Prostate gland (tissue), 2 donors: ENCODE data around the gene CCDC69. TPM values are rescaled to one million over a fixed set of nuclear protein-coding genes. Genes with fewer than 3 reads are reported as not detected.

Experiments used
- DNase-seq: peaks from one replicate; pipeline ENCODE4 v3.0.0-alpha.2; 2019; ENCODE audit warnings: low spot score
- H3K27ac ChIP-seq, 2 donors: fragments of 200-600 bp; sonication (generic); 2 replicates each; pipeline ENCODE4 v1.5.1; 2017 to 2019
- H3K27me3 ChIP-seq: fragments of 200-600 bp; sonication (generic); replicated peaks from 2 replicates; pipeline ENCODE4 v1.5.1; 2019; ENCODE audit not compliant: insufficient read depth
- H3K36me3 ChIP-seq, 2 donors: fragments of 200-600 bp; sonication (generic); 1 replicate in 1 of 2; 2 replicates in 1 of 2; pipeline versions ENCODE4 v1.5.1 to v1.8.1; 2017 to 2019
- H3K4me1 ChIP-seq: fragments of 200-600 bp; sonication (generic); replicated peaks from 2 replicates; pipeline ENCODE4 v1.5.1; 2019
- H3K4me3 ChIP-seq, 2 donors: fragments of 200-600 bp; sonication (generic); 2 replicates each; pipeline ENCODE4 v1.5.1; 2017 to 2019
- H3K9me3 ChIP-seq: fragments of 200-600 bp; sonication (generic); 2 replicates; pipeline ENCODE4 v1.5.1; 2017
- POLR2A ChIP-seq: fragments of 450-650 bp; IDR thresholded peaks from one replicate; pipeline ENCODE4 v1.6.1; 2016; ENCODE audit warnings: antibody characterized with exemption, mild to moderate bottlenecking
- POLR2AphosphoS5 ChIP-seq: sonication (generic); formaldehyde crosslinking; IDR thresholded peaks from one replicate; pipeline ENCODE4 v1.6.1; 2017; ENCODE audit warnings: antibody characterized with exemption
- WGBS: methylation state at CpG from one replicate; pipeline ENCODE4 v1.1.5; 2018; 5-methylcytosine and 5-hydroxymethylcytosine counted together
- intact Hi-C: fragments of 100-400 bp; cut with DNase I; formaldehyde crosslinking; loops from one replicate; pipeline ENCODE4 v1.14.2; 2022
- total RNA-seq, 2 donors: library from RNA; depleted of rRNA; stranded (reverse); fragments of >200 nt; gene quantifications; one replicate each; pipeline ENCODE4 v1.1.0, GENCODE V29; 2016
- TF ChIP-seq, protein P1 (sequence below), 4 experiments: fragments of 200-600 bp in 2 of 4; fragments of 450-650 bp in 2 of 4; sonication (generic) in 2 of 4; IDR thresholded peaks; 1 replicate in 3 of 4; 2 replicates in 1 of 4; pipeline ENCODE4 v1.5.1; 2016 to 2019; ENCODE audit warnings: antibody characterized with exemption in 4 of 4, mild to moderate bottlenecking in 2 of 4, moderate library complexity in 2 of 4

CCDC69 gene
- total RNA-seq, 2 donors from 2014 or later, result 28.2 to 53.8 TPM

DNA sequence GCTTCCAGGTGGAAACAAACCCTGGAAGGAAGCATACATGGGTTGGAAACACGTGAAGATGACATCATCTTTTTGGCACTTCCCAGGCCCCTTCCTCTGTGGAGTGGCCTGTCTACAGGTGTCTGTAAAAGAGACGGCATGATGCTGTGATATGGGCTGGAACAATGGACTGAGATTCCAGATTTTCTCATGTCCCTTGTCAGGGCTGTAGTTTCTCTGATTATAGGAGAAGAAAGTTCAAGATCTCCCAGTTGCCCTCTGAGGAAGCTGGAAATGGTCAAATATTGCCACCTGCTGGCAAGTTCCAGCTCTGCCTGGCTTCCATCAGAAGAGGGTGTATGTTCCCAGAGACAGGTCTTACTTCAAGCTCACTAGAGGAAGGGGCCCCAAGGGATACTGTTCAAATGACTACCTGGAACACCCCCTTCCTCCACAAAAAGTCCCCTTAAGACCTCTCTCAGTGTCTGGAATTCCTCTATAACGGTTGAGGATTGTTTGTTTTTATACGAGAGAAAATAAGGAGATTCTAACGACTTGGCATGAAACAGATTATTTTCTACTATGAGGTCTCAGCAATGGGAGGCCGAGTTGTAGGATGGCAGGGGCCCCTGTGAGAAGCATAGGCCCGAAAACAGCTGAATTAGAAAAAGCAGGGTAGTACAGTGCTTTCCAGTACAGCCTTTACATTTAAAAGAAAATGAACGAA, 59.1 kb downstream of the CCDC69 start:
- Histone ChIP-seq H3K27me3 (no peaks in the 10 kb centered on the region), H3K36me3 (no peaks in the 10 kb centered on the region), H3K4me3 (no peak overlapping the region), H3K4me1 (no peaks in the 10 kb centered on the region), H3K27ac (no peak overlapping the region), H3K9me3 (no peaks in the 10 kb centered on the region)
- 35% methylated on average over 8 of the region's 8 CpGs for WGBS
- TF ChIP-seq, protein P1, sequence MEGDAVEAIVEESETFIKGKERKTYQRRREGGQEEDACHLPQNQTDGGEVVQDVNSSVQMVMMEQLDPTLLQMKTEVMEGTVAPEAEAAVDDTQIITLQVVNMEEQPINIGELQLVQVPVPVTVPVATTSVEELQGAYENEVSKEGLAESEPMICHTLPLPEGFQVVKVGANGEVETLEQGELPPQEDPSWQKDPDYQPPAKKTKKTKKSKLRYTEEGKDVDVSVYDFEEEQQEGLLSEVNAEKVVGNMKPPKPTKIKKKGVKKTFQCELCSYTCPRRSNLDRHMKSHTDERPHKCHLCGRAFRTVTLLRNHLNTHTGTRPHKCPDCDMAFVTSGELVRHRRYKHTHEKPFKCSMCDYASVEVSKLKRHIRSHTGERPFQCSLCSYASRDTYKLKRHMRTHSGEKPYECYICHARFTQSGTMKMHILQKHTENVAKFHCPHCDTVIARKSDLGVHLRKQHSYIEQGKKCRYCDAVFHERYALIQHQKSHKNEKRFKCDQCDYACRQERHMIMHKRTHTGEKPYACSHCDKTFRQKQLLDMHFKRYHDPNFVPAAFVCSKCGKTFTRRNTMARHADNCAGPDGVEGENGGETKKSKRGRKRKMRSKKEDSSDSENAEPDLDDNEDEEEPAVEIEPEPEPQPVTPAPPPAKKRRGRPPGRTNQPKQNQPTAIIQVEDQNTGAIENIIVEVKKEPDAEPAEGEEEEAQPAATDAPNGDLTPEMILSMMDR (IDR thresholded peaks at IDR 0.05), result peak; percentile 71 to 91 (median 87)
- peak; percentile 53 for TF ChIP-seq POLR2AphosphoS5
- TF ChIP-seq POLR2A, result no peak
- DNase-seq, result peak; percentile 74
- intact Hi-C loops, result loop anchor here (2.0 to 5.0 kb wide), 2 partner anchors 38 to 113 kb away; no protein-coding TSS in a partner anchor

DNA sequence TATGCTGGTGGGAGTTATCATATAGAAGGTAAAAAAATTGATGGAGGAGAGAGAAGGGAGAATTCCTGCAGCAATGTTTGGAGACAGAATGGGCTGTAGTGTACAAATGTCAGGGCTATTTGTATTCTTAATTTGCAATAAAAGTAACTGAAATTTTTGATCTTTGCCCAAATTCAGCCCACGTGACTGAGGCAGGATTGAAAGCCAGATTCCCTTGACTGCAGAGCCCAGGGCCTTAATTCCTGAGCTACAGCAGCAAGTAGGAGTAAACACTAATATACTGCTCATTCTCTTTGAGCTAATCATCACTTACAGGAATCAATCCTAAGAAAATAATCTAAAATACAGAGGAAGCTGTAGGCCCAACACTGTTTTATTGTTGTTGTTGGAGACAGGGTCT, 61.1 kb downstream of the CCDC69 start:
- Histone ChIP-seq H3K9me3 (no peaks in the 10 kb centered on the region), H3K4me1 (no peaks in the 10 kb centered on the region), H3K27me3 (no peaks in the 10 kb centered on the region), H3K4me3 (no peak overlapping the region), H3K36me3 (no peaks in the 10 kb centered on the region), H3K27ac (no peak overlapping the region)
- DNase-seq, result no peak
- 39% methylated on average over 1 of the region's 1 CpG for WGBS
- TF ChIP-seq, protein P1 (IDR thresholded peaks at IDR 0.05), result no peak
- TF ChIP-seq POLR2A, result no peak
- no peak for TF ChIP-seq POLR2AphosphoS5
- intact Hi-C loops, result no loop called here

DNA sequence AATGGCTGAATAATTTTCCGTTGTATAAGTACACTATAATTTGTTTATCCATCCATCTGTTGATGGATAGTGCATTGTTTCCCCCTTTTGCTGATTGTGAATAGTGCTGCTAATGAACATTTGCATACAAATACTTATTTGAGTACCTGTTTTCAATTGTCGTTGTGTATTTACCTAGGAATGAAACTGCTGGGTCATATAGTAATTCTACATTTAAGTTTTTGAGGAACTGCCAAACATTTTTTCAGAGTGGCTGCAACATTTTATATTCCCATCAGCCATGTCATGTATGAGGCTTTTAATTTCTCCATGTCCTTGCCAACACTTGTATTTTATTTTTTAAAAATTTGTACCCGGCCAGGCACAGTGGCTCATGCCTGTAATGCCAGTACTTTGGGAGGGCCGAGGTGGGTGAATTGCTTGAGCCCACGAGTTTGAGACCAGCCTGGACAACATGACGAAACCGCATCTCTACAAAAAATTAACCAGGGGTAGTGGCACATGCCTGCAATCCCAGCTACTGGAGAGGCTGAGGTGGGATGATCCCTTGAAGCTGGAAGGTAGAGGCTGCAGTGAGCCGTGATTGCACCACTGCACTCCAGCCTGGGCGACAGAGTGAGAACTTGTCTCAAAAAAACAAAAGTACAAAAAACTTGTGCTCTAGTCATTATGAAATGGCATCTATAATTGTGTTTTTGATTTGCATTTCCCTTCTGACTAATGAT, 64.1 kb downstream of the CCDC69 start:
- Histone ChIP-seq H3K4me3 (no peak overlapping the region), H3K4me1 (no peaks in the 10 kb centered on the region), H3K36me3 (no peaks in the 10 kb centered on the region), H3K9me3 (no peaks in the 10 kb centered on the region), H3K27ac (no peak overlapping the region), H3K27me3 (no peaks in the 10 kb centered on the region)
- WGBS, result 86% methylated on average over 9 of the region's 9 CpGs
- intact Hi-C loops, result loop anchor here (5.0 kb wide), 1 partner anchor 158 kb away; no protein-coding TSS in a partner anchor
- TF ChIP-seq, protein P1 (IDR thresholded peaks at IDR 0.05), result no peak
- TF ChIP-seq POLR2AphosphoS5 (no peak), POLR2A (no peak)
- no peak for DNase-seq

DNA sequence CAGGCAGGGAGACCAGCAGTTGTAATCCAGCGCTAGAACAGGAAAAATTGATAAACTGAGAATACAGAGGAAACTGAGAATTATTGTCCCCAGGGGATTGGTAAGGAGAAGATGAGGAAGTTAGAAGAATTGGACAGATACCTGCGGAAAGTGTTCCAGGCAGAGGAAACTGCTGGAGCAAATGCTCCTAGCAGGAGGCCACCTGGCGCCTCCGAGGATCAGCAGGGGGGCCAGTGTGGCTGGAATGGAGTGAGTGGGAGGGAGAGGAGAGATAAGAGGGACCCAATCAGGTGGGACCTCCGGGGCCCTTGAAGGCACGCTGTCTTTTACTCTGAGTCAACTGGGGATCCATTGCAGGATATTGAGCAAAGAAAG, 65.6 kb downstream of the CCDC69 start:
- peak overlapping the region; percentile 78 to 82 for H3K27ac ChIP-seq
- no peaks in the 10 kb centered on the region for H3K27me3 ChIP-seq
- DNase-seq, result no peak
- H3K4me1 ChIP-seq, result no peaks in the 10 kb centered on the region
- peak overlapping the region; percentile 57 to 63 for H3K4me3 ChIP-seq
- H3K36me3 ChIP-seq, result no peaks in the 10 kb centered on the region
- H3K9me3 ChIP-seq, result no peaks in the 10 kb centered on the region
- whole genome bisulfite sequencing, result 13% methylated on average over 6 of the region's 6 CpGs
- no peak for TF ChIP-seq POLR2A
- TF ChIP-seq, protein P1 (IDR thresholded peaks at IDR 0.05), result no peak
- no peak for TF ChIP-seq POLR2AphosphoS5
- intact Hi-C loops, result loop anchor here (5.0 kb wide), 1 partner anchor 156 kb away; no protein-coding TSS in a partner anchor
